Measurements from ENCODE around the gene SH2D1B. TPM values are rescaled to one million over a fixed set of nuclear protein-coding genes. Genes with fewer than 3 reads are reported as not detected.

Gene SH2D1B
- total RNA-seq, 1 donor from 2014 or later, result not detected

GRCh38 chr1:162430583-162430982, 18.6 kb upstream of the SH2D1B start:
- Mint-ChIP-seq H3K27me3 (ENCODE audit: low read depth, unreplicated experiment) (no peaks in the 10 kb centered on the region), H3K4me1 (ENCODE audit: low read depth, unreplicated experiment) (no peaks in the 10 kb centered on the region), H3K27ac (ENCODE audit: unreplicated experiment) (no peak overlapping the region), H3K9me3 (ENCODE audit: unreplicated experiment) (peaks cover 2% of the 10 kb centered on the region), H3K4me3 (ENCODE audit: unreplicated experiment) (no peak overlapping the region), H3K36me3 (ENCODE audit: low read depth, unreplicated experiment) (no peaks in the 10 kb centered on the region)
- no peak overlapping the region for H3K4me3 ChIP-seq (ENCODE audit: insufficient read depth, low read depth, low read length)
- H3K9ac ChIP-seq (ENCODE audit: low read length), result no peak overlapping the region
- no peaks in the 10 kb centered on the region for H3K4me1 ChIP-seq (ENCODE audit: insufficient read depth, low read length)
- no peak for TF ChIP-seq EZH2 (IDR thresholded peaks at IDR 0.05; ENCODE audit: insufficient read depth, low read length)
- no peak for TF ChIP-seq CTCF (IDR thresholded peaks at IDR 0.05; ENCODE audit: insufficient read depth, low read depth, low read length)
- H3K36me3 ChIP-seq (ENCODE audit: insufficient read depth, low read length), result no peaks in the 10 kb centered on the region
- FAIRE-seq (no peak), DNase-seq (ENCODE audit: low read depth) (no peak)
- H2AFZ ChIP-seq (ENCODE audit: low read depth, low read length), result no peak overlapping the region
- no peaks in the 10 kb centered on the region for H3K9me3 ChIP-seq (ENCODE audit: insufficient read depth, low read depth, low read length)
- no peaks in the 10 kb centered on the region for H3K27me3 ChIP-seq (ENCODE audit: insufficient read depth, low read length)
- no peak overlapping the region for H3K27ac ChIP-seq (ENCODE audit: low read depth, low read length)
- no peak overlapping the region for H3K4me2 ChIP-seq (ENCODE audit: low read length)
- no peaks in the 10 kb centered on the region for H4K20me1 ChIP-seq (ENCODE audit: insufficient read depth, low read length)
- no peaks in the 10 kb centered on the region for H3K79me2 ChIP-seq (ENCODE audit: insufficient read depth, low read length)

- no peak overlapping the region for H3K4me3 Mint-ChIP-seq (ENCODE audit: unreplicated experiment)
- no peaks in the 10 kb centered on the region for H3K27me3 Mint-ChIP-seq (ENCODE audit: low read depth, unreplicated experiment)
- Histone ChIP-seq H3K4me2 (ENCODE audit: low read length) (no peak overlapping the region), H3K9ac (ENCODE audit: low read length) (no peak overlapping the region), H3K4me1 (ENCODE audit: insufficient read depth, low read length) (no peaks in the 10 kb centered on the region), H3K4me3 (ENCODE audit: insufficient read depth, low read depth, low read length) (no peak overlapping the region), H3K27ac (ENCODE audit: low read depth, low read length) (no peak overlapping the region), H3K36me3 (ENCODE audit: insufficient read depth, low read length) (no peaks in the 10 kb centered on the region), H3K79me2 (ENCODE audit: insufficient read depth, low read length) (no peaks in the 10 kb centered on the region), H3K27me3 (ENCODE audit: insufficient read depth, low read length) (no peaks in the 10 kb centered on the region), H2AFZ (ENCODE audit: low read depth, low read length) (no peak overlapping the region), H3K9me3 (ENCODE audit: insufficient read depth, low read depth, low read length) (no peaks in the 10 kb centered on the region), H4K20me1 (ENCODE audit: insufficient read depth, low read length) (no peaks in the 10 kb centered on the region)
- no peak overlapping the region for H3K27ac Mint-ChIP-seq (ENCODE audit: unreplicated experiment)
- H3K9me3 Mint-ChIP-seq (ENCODE audit: unreplicated experiment), result peaks cover 1% of the 10 kb centered on the region
- DNase-seq (ENCODE audit: low read depth) (no peak), FAIRE-seq (no peak)
- H3K36me3 Mint-ChIP-seq (ENCODE audit: low read depth, unreplicated experiment), result no peaks in the 10 kb centered on the region
- no peaks in the 10 kb centered on the region for H3K4me1 Mint-ChIP-seq (ENCODE audit: low read depth, unreplicated experiment)
- TF ChIP-seq EZH2 (IDR thresholded peaks at IDR 0.05; ENCODE audit: insufficient read depth, low read length) (no peak), CTCF (IDR thresholded peaks at IDR 0.05; ENCODE audit: insufficient read depth, low read depth, low read length) (no peak)
Measured at GRCh38 chr1:162422662-162423375, 10.9 kb upstream of the SH2D1B start.

Measured in astrocyte (in vitro differentiated cells and primary cell).